K562 (cell line): Measurements from ENCODE around the gene ZNRD2. TPM values are rescaled to one million over a fixed set of nuclear protein-coding genes. Genes with fewer than 3 reads are reported as not detected.

Experiments
- EP400 ChIP-seq: fragments of 450-650 bp; IDR thresholded peaks from 2 replicates; pipeline ENCODE4 v1.6.1; 2017; ENCODE audit warnings: antibody characterized with exemption, mild to moderate bottlenecking, moderate library complexity
- HDAC8 ChIP-seq: fragments of 450-650 bp; IDR thresholded peaks from 2 replicates; pipeline ENCODE4 v1.6.1; 2016; ENCODE audit warnings: mild to moderate bottlenecking, missing genetic modification characterization, moderate library complexity, missing compliant biosample characterization
- KDM2B ChIP-seq: fragments of 250-450 bp; sonication (Bioruptor Pico); IDR thresholded peaks from 2 replicates; pipeline ENCODE4 v1.8.0; 2021; ENCODE audit warnings: mild to moderate bottlenecking, moderate library complexity
- MYBL2 ChIP-seq, 2 experiments: fragments of 450-650 bp in 1 of 2; sonication (generic) in 1 of 2; formaldehyde crosslinking in 1 of 2; IDR thresholded peaks; 2 replicates each; pipeline versions ENCODE4 v1.6.1 to v1.8.1; 2017 to 2022; ENCODE audit warnings: borderline replicate concordance in 1 of 2, inconsistent platforms in 1 of 2, low read depth in 1 of 2, mild to moderate bottlenecking in 1 of 2, missing genetic modification reagents in 1 of 2, moderate library complexity in 1 of 2
- PHF20 ChIP-seq: fragments of 450-650 bp; IDR thresholded peaks from 2 replicates; pipeline ENCODE4 v1.6.1; 2018; ENCODE audit not compliant: partially characterized antibody
- PTBP1 ChIP-seq: fragments of 200-400 bp; formaldehyde crosslinking; IDR thresholded peaks from 2 replicates; pipeline ENCODE4 v1.6.1; 2017; ENCODE audit warnings: low read depth, low read length
- SREBF1 ChIP-seq: fragments of 150-350 bp; IDR thresholded peaks from 2 replicates; pipeline ENCODE4 v1.6.1; 2014; ENCODE audit warnings: antibody characterized with exemption, low read depth, low read length, borderline replicate concordance
- STAT5B ChIP-seq: fragments of 250-450 bp; sonication (Bioruptor Pico); IDR thresholded peaks from 2 replicates; pipeline ENCODE4 v1.8.0; 2021; ENCODE audit warnings: mild to moderate bottlenecking, inconsistent platforms
- ZBTB40 ChIP-seq, 2 experiments: fragments of 450-650 bp in 1 of 2; sonication (generic) in 1 of 2; formaldehyde crosslinking in 1 of 2; IDR thresholded peaks; 2 replicates each; pipeline versions ENCODE4 v1.7.1 to v1.9.0; 2016 to 2022; ENCODE audit warnings: inconsistent platforms in 1 of 2, mild to moderate bottlenecking in 1 of 2, missing genetic modification reagents in 1 of 2
- ZNF134 ChIP-seq: fragments of 250-450 bp; sonication (Bioruptor Pico); conservative IDR thresholded peaks from 2 replicates; pipeline ENCODE4 v1.4.0; 2020
- polyA plus RNA-seq, 8 experiments: library from polyadenylated mRNA; depleted of rRNA in 4 of 8; stranded (reverse) in 5 of 8; unstranded in 3 of 8; fragments of >200 nt; fragmentation: Nextera tagmentation in 2 of 8; fragmentation: Illumina TruSeq in 1 of 8; extraction: Ambion mirVana in 2 of 8; extraction: Trizol in 1 of 8; gene quantifications; 2 replicates each; pipeline versions ENCODE4 v1.2.1 to v1.2.3, GENCODE V29; 2011 to 2014; ENCODE audit warnings: inconsistent platforms in 1 of 8, missing spikeins in 1 of 8
- total RNA-seq, 7 experiments: library from RNA; depleted of rRNA in 6 of 7; stranded (reverse); fragments of >200 nt in 6 of 7; fragmentation: Illumina TruSeq in 2 of 7; extraction: Trizol in 2 of 7; gene quantifications; 2 replicates each; pipeline versions ENCODE4 v1.2.1 to v1.2.3, GENCODE V29; 2011 to 2021; ENCODE audit warnings: low replicate concordance in 1 of 7

The ZNRD2 gene
- total and polyA plus RNA-seq, 9 of the 15 experiments (the other 6 are each of a cell fraction or from before 2014, with no cell fraction given): 13.4 to 129 (median 60.4) TPM

- TF ChIP-seq EP400: no peak
- no peak for TF ChIP-seq STAT5B
- no peak for TF ChIP-seq PHF20
- TF ChIP-seq MYBL2 (IDR thresholded peaks at IDR 0.05; ENCODE audit: low read depth): no peak
- TF ChIP-seq MYBL2 (CRISPR knock-in tag; IDR thresholded peaks at IDR 0.05; ENCODE audit: borderline replicate concordance): no peak
- TF ChIP-seq KDM2B (CRISPR knock-in tag): no peak
- TF ChIP-seq HDAC8: 0 out of 2 replicates have a peak, but pooled peaks have one; percentile 32
- TF ChIP-seq PTBP1: no peak
- TF ChIP-seq ZBTB40 (IDR thresholded peaks at IDR 0.05): 0 out of 2 replicates have a peak, but pooled peaks have one; percentile 38
- no peak for TF ChIP-seq ZBTB40 (CRISPR knock-in tag; IDR thresholded peaks at IDR 0.05)
- no peak for TF ChIP-seq SREBF1
- no peak for TF ChIP-seq ZNF134 (CRISPR knock-in tag)
These were observed 909 bp upstream of the ZNRD2 start (continued) for GRCh38 chr11:65569164-65569972.
